ENCODE measurements around the gene APOBEC3H. TPM values are rescaled to one million over a fixed set of nuclear protein-coding genes. Genes with fewer than 3 reads are reported as not detected.

The APOBEC3H gene
- total RNA-seq, 1 donor, result not detected

GRCh38 chr22:39120983-39121382 is 23.9 kb downstream of the APOBEC3H start:
- DNase-seq (ENCODE audit: low read depth), result no peak
- no peak overlapping the region for H3K4me3 ChIP-seq (ENCODE audit: low read depth, low read length)
- no peak for TF ChIP-seq CTCF (IDR thresholded peaks at IDR 0.05; ENCODE audit: insufficient read depth, low read depth, low read length)

GRCh38 chr22:39122772-39123470 is 25.9 kb downstream of the APOBEC3H start:
- DNase-seq (ENCODE audit: low read depth), result no peak
- TF ChIP-seq CTCF (IDR thresholded peaks at IDR 0.05; ENCODE audit: insufficient read depth, low read depth, low read length), result no peak
- no peak overlapping the region for H3K4me3 ChIP-seq (ENCODE audit: low read depth, low read length)

GRCh38 chr22:39123751-39124581 is 26.9 kb downstream of the APOBEC3H start:
- no peak for TF ChIP-seq CTCF (IDR thresholded peaks at IDR 0.05; ENCODE audit: insufficient read depth, low read depth, low read length)
- no peak overlapping the region for H3K4me3 ChIP-seq (ENCODE audit: low read depth, low read length)
- DNase-seq (ENCODE audit: low read depth), result no peak

- H3K4me3 ChIP-seq (ENCODE audit: low read depth, low read length), result no peak overlapping the region
- DNase-seq (ENCODE audit: low read depth), result no peak
- TF ChIP-seq CTCF (IDR thresholded peaks at IDR 0.05; ENCODE audit: insufficient read depth, low read depth, low read length), result no peak
These were observed 28.6 kb downstream of the APOBEC3H start for GRCh38 chr22:39125622-39126021.

- no peak for TF ChIP-seq CTCF (IDR thresholded peaks at IDR 0.05; ENCODE audit: insufficient read depth, low read depth, low read length)
- DNase-seq (ENCODE audit: low read depth), result no peak
- H3K4me3 ChIP-seq (ENCODE audit: low read depth, low read length), result no peak overlapping the region
These were observed 31.5 kb downstream of the APOBEC3H start for GRCh38 chr22:39128508-39128907.

- no peak for DNase-seq (ENCODE audit: low read depth)
- no peak for TF ChIP-seq CTCF (IDR thresholded peaks at IDR 0.05; ENCODE audit: insufficient read depth, low read depth, low read length)
These were observed 32.0 kb downstream of the APOBEC3H start for GRCh38 chr22:39129081-39129480.

More at GRCh38 chr22:39129081-39129480, 32.0 kb downstream of the APOBEC3H start:
- no peak overlapping the region for H3K4me3 ChIP-seq (ENCODE audit: low read depth, low read length)
